ENCODE results near the gene ZBTB33. TPM values are rescaled to one million over a fixed set of nuclear protein-coding genes. Genes with fewer than 3 reads are reported as not detected.
A peak's percentile ranks its signal among the peaks of the same experiment; 100 is the strongest.

Gene ZBTB33, protein sequence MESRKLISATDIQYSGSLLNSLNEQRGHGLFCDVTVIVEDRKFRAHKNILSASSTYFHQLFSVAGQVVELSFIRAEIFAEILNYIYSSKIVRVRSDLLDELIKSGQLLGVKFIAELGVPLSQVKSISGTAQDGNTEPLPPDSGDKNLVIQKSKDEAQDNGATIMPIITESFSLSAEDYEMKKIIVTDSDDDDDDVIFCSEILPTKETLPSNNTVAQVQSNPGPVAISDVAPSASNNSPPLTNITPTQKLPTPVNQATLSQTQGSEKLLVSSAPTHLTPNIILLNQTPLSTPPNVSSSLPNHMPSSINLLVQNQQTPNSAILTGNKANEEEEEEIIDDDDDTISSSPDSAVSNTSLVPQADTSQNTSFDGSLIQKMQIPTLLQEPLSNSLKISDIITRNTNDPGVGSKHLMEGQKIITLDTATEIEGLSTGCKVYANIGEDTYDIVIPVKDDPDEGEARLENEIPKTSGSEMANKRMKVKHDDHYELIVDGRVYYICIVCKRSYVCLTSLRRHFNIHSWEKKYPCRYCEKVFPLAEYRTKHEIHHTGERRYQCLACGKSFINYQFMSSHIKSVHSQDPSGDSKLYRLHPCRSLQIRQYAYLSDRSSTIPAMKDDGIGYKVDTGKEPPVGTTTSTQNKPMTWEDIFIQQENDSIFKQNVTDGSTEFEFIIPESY
- 10 to 100 TPM; 13.6 to 20.9 (median 15.7) TPM for polyA plus RNA-seq (ENCODE audit: insufficient read length in 10 of 10)
- long read RNA-seq, donor 1, full-length matches to known transcripts = 6 of 6 reads
- long read RNA-seq, donor 1, partial matches to known transcripts = 0 of 6 reads
- long read RNA-seq, donor 1, other reads (novel, unspliced or antisense) = 0 of 6 reads
- long read RNA-seq, donor 2, full-length matches to known transcripts = 7 of 7 reads
- long read RNA-seq, donor 2, partial matches to known transcripts = 0 of 7 reads
- long read RNA-seq, donor 2, other reads (novel, unspliced or antisense) = 0 of 7 reads
- long read RNA-seq, donor 3 = 0 reads
- long read RNA-seq, donor 4, full-length matches to known transcripts = 5 of 5 reads
- long read RNA-seq, donor 4, partial matches to known transcripts = 0 of 5 reads
- long read RNA-seq, donor 4, other reads (novel, unspliced or antisense) = 0 of 5 reads
- long read RNA-seq, donor 5, full-length matches to known transcripts = 9 of 9 reads
- long read RNA-seq, donor 5, partial matches to known transcripts = 0 of 9 reads
- long read RNA-seq, donor 5, other reads (novel, unspliced or antisense) = 0 of 9 reads
- long read RNA-seq, donor 6, full-length matches to known transcripts = 10 of 10 reads
- long read RNA-seq, donor 6, partial matches to known transcripts = 0 of 10 reads
- long read RNA-seq, donor 6, other reads (novel, unspliced or antisense) = 0 of 10 reads
- long read RNA-seq, donor 7, full-length matches to known transcripts = 10 of 10 reads
- long read RNA-seq, donor 7, partial matches to known transcripts = 0 of 10 reads
- long read RNA-seq, donor 7, other reads (novel, unspliced or antisense) = 0 of 10 reads
- long read RNA-seq, donor 8, full-length matches to known transcripts = 5 of 5 reads
- long read RNA-seq, donor 8, partial matches to known transcripts = 0 of 5 reads
- long read RNA-seq, donor 8, other reads (novel, unspliced or antisense) = 0 of 5 reads
- long read RNA-seq, donor 9, full-length matches to known transcripts = 1 of 1 reads
- long read RNA-seq, donor 9, partial matches to known transcripts = 0 of 1 reads
- long read RNA-seq, donor 9, other reads (novel, unspliced or antisense) = 0 of 1 reads

DNA sequence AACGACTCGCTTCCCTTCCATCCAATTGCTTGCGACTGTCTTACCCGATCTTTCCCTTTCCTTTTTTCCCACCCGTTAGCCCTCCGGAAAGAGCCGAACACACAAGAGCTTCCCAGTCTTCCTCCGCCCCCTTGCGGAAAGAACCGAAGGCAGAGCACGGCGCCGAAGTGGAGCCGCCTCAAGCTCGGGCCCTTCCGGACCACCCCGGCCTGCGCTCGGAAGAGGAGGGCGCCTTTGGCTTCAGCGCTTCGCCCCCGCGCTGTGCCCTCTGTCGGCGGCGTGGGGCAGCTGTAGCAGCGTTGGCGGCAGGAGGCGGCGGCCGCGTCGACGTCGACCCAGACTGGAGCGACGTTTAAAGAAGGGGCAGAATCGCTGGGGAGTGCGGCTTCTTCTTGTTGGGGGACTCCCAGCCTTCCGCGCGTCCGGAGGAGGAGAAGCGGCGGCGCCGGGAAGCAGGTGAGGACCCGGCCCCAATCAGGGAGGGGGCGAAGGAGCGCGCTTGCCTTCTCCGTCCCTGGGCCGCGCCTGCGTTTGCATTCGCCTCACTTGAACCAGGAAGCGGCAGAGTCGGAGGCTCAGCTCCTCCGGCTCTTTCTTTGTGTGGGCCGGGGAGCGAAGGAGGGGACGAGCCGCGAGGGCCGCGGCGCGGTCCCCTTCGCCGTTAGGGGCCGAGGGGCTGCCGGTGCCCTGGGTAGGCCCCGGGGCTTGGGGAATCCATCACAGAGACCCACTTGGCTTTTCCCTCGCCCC lies at the start of gene ZBTB33:
TSS of gene ZBTB33 (plus strand) at position 291 of the 750 bp plus-strand sequence. CDS start 2,604 bp downstream, outside the sequence.
- DNase-seq = peak; percentile 93 to 97 (median 94)

DNA sequence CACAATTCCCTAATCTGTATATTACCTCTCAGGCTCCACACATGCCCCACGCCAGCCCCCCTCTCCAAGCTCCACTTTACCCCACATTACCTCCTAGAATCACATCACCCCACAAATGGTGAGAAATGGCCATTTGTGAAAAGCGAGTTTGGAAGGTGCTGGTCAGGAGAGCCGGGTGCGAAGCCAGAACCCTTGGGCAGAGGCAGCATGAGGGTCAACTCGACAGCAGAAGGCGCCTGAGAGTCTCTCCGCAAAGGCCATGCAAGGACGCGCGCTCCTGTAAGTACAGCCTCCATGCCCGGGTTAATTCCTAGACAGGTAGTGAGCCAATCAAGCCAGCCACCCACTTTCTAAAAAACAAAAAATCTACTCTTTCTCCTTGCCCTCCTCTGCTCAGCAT lies 49.8 kb upstream of the ZBTB33 start:
- DNase-seq = no peak

DNA sequence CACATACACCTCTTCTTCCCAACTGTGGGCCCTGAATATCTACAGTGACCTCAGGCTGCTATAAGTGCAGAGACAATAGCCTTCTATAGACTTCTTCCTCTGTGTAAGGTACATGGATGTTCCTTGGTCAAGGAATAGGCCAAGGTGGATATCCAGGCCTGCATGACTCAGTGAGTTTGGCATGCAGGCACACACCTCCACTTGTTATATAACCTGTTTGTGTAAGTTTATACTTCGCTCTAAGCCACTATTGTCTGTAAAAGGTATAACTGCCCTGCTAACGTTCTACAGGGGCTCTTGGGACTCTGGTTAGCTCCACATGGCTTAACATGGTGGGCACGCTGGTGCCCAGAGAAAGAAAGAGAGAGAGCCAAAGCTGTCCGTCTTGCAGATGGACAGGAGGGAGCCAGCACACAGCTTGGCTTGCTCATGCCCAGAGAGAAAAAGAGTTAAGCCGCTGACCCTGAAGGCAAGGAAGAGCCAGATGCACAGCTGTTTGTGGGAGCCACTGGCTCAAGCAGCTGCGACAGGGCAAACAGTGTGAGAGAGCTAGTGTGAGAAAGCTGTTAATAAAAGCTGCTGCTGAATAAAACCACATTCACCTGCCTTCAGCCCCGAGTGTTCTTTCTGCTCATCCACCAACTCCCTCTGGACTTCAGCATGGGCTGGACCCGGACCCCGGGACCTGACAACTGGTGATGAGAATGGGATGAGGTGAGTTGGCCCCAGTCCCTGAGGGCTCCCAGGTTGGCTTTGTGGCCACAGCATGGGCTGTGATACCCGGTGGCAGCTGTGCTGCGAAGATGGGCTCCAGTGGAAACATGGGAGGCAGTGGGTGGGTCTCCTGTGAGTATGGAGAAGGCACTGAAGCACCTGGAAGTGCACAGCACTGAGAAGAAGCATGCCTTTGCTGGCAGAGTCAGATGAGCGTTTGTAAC lies 44.5 kb upstream of the ZBTB33 start:
- peak in 2 of 3 donors; percentile 3 to 5 for DNase-seq

DNA sequence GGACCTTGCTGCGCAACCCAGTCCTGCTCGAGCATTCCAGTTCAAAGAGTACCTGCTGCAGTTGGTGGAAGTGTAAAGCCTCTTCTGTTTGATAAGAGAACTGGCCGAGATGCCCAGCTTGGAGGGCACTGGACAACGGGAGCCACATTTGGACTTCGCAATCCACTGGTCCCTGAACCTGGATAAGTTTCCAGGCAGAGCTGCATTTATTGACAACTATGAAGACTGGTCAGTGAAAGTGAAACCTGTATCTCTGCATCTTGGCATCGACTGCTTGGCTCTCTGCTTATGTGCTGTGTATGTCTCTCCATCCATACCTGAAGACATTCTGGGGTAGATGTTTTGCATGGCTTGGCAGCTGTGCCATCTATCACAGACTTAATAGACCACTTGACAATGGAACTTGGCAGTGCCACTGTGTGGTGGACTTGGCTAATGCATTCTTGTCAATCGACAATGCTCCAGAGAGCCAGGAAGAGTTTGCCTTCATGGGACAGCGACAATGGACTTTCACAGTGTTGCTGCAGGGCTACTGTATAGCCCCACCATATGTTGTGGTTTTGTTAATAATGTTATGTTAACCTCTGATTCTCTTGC lies 43.5 kb upstream of the ZBTB33 start:
- no peak for DNase-seq

DNA sequence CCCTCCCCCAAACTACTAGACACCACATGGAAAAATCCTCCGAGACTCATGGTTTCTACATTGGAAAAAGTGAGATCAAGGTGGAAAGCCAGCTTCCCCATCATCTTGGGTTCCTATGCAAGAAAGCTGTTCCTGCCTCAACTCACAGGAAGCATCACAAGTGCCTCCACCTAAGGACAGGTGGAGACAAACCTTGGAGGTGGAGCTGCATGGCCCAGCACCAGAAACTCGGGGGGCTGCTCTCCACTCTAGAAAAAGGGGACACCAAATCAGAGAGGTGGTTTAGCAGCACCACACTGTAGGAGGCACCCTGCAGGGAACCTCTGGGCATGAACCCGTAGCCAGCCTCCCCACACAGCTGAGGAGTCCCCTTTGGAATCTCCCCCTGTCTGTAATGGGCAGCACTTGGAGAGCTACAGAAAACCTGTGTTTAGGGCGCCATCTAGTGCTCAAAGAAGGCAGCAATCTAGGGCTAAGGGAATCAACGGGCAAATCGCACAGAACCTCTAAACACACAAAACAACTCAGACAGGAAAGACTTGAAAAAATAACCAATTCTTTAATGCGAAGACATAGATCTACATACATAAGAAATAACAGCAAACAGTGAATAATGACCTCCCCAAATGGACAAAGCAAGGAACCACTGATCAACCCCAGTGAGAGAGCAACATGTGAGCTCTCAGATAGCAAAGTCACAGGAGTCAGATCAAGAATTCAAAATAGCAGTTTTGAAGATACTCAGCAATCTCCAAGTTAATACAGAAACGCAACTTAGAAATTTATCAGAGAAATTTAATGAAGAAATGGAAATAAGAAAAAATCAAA lies 37.0 kb upstream of the ZBTB33 start:
- peak; percentile 27 to 56 (median 52) for DNase-seq

DNA sequence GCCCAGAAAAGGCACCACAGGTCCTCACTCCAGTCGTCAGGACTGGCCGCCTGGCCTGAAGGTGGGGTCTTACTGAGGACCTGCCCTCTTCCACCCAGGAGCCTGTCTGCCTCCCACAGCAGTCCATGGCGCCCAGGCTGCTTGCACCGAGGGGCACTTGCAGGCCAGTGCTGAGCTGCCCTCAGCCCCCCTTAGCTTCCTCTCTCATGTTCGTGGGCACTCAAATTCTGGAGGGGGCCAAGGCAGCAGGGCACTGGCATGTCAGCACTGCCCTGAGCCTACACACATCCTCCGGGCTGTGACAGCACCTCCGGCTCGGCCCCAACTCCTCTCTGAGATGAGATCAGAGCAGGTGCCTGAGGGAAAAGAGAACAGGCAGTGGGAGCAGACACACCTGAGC lies 27.2 kb upstream of the ZBTB33 start:
- no peak for DNase-seq

DNA sequence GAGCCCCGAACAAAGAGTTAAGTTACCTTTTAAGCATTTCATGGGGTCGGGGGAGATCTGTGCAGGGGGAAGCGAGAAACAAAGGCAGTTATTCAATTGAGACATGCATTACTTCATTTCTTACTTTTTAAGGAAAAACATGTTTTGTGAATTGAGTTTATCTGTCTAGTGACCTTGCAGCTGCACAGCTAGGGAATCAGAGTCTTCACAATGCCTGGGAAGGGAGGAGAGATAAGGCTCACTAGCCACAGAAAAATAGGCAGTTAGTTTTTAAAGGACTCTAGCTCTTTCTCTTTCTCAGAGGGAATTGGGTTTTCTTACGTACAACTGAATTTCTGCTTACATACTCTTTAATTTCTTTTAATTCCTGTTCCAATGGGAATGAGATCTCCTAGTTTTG lies 26.2 kb upstream of the ZBTB33 start:
- no peak for DNase-seq

DNA sequence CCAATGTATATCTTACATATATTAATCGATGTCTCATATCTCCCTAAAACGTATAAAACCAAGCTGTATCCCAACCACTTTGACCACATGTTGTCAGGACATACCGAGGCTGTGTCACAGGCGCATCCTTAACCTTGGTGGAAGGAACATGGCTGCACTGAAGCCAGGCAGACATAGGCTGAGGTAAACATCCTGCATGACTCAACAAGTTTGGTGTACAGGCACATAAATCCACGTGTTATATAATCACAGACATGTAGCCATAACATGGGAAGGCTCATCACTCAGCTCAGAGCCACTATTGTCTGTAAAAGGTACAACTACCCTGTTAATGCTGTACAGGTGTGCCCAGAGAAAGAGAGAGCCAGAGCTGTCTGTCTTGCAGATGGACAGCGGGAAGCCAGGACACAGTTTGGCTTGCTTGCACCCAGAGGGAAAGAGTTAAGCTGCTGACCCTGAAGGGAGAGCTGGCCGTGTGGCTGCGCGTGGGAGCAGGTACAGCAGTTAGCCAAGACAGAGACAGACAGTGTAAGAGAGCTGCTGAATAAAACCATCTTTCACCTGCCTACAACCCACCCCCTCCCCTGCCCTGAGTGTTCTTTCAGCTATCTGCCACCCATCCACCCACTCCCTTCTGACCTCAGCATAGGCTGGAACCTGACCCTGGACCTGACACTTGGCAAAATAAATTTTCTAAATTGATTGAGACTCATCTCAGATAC lies 22.3 kb upstream of the ZBTB33 start:
- DNase-seq = no peak

DNA sequence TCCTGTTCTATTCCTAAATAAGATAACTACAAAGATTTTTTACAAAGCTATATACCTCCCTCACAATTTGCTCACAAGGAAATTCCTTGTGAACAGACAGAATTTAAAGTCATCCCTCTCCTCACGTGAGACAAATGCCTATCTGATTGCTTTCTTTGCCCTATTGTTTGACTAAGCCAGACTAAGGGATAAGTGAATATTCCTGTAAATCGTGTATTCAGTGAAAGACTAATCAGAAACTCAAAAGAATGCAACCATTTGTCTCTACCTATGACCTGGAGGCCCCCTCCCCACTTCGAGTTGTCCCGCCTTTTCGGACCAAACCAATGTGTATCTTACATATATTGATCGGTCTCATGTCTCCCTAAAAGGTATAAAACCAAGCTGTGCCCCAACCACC lies 15.3 kb upstream of the ZBTB33 start:
- DNase-seq = no peak

DNA sequence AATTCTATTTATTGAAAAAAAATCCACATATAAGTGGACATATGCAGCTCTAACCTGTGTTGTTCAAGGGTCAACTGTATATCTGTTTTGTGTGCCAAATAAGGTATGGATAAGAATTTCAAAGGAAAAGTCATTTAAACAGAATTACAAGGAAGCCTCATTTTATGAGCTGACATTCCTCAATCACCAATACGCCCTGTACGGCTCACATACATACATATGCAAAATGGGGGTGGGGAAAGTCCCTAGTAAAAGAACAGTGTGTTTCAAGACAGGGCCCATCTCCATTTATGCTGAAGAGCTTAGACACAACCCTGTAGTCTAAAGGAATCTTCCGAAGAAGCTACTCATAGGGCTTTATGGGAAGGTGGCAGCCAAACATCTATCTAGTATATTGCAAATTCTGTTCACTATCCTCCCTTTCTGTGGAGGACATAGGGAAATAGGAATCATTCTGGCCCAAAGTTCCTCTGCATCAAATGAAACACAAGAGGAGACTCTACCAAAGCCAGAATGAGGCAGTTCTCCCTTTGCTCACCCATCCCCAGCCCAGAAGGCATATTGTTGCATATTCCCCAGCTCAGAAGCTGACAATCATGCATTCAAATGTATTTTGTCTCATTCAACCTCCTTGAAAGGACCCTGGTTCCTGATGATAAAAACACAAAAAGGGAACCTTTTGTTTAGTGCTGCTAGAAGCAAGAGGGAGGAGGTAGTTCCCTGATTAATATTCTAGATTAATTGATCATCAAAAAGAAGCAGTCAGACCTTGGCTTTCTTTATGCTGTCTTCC lies 13.7 kb upstream of the ZBTB33 start:
- no peak for DNase-seq

DNA sequence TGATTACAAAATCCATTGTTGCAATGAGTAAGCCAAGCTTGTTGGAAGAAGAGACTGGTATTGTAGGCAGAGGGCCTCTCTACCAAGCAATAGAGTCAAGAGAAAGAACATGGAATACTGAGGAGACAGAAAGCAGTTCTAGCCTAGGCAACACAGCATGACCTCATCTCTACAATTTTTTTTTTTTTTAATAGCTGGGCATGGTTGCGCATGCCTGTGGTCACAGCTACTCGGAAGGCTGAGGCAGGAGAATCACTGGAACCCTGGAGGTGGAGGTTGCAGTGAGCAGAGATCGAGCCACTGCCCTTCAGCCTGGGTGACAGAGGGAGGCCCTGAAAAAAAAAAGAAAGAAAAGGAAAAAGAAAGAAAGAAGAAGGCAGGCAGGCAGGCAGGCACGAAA lies 11.7 kb upstream of the ZBTB33 start:
- DNase-seq = no peak

DNA sequence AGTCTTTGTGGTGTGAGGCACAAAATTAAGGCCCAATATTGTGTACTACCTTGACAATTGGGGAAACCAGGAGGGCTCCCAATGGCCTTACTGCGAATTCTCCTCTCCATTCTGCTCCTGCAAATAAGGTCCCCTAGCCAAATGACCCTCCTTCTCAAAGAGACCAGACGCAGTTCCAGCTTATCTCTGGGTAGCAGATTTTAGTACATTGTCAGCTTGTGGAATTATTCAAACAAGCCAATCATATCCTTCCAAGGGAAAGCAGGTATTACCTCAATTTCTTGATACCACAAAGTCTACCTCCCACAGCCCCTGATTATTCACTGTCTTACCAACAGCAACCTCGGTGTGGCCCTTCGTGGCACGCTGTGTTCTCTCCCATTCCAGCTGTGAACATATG lies 7.8 kb upstream of the ZBTB33 start:
- no peak for DNase-seq

DNA sequence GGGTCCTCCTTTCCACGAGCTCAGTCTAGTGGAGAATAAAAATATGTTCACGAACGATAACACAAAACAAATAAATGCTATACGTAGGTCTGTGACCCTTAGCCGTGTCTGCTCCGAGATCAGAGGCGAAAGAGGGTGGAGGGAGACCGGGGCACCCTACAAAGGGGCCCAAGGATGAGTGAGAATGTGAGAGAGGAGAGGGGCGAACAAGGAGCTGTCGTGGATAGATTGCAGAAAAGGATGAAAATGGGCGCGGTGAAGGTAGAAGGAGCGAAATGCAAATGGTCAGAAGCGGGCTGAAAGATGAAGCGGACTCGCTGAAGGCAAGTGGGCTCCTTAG lies 6.2 kb upstream of the ZBTB33 start:
- DNase-seq = no peak

DNA sequence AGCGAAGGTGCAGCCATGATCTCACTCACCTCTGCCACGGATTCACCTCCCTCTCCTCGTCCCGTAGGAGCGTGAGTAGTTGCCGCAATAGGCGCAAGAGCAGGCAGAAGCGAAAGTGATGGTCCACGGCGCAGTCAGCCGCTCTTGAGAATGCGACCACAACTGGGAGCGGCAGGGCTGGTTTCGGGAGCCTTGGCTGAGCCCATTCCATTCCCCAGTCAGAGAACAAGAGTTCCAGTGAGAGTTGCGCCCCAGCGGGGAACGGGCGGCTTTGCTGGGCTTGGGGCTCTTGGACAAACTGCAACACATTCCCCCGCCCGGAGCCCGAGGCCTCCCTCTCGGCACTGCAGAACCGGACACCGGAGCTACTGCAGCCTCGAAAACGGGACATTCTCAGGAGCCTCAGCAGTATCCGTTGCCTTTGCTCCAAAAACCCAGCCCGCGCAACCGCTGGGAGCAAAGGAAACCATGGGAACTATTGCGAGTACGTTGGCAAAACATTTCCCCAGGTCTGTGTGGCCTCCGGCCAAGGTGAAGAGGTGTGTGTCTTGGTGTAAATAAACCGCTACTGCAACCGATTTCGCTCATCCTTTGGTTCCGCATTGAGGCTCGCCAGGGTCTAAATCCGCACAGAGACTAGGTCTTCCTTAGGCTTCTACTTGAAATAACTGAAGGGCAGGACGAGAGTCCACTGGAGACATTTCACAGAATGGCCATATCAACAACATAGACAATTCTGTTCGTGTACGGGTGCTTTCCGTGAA lies 5.7 kb upstream of the ZBTB33 start:
- peak; percentile 74 to 90 (median 84) for DNase-seq

DNA sequence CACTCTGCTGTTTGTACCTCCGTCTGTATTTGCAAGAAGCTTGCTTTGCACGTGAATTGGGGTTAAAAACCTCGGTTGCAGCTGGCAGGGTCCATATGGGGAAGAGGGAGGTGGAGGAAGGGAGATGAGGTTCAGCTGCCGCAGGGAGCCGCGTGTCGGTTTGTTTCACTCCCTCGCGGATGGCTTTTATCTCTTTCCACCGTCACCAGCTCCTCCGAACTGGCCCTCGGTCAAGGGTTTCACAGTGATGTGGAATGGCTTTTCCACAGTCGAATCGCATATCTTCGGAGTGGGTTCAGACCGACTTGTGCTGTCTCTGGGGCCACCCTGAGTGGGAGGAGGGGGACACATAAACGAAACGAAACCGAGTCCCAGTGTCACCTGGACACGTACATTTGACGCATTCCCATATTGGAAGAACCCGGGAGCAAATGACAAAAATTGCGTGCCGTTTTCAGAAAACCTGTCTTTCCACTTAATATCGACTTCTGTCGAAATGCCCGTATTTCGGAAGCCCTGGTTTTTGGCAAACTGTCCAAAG lies 929 bp downstream of the ZBTB33 start:
- peak in 2 of 3 donors; percentile 32 to 69 for DNase-seq
